KMS-11 (cell line): ENCODE measurements around the gene COA5.
A peak's percentile ranks its signal among the peaks of the same experiment; 100 is the strongest.
"Not testable (repeated sequence)": the region's sequence is repeated elsewhere in the genome, so short reads cannot be mapped to it uniquely, and the experiment has no call there.

Experiments used
- H2AFZ ChIP-seq: fragments of 200-600 bp; sonication (generic); 2 replicates; pipeline ENCODE4 v1.6.1; 2016; ENCODE audit warnings: antibody characterized with exemption, mixed run types, low read depth
- H3K27ac ChIP-seq: fragments of 200-600 bp; sonication (generic); 2 replicates; pipeline ENCODE4 v1.6.1; 2016; ENCODE audit warnings: mild to moderate bottlenecking, mixed run types
- H3K27me3 ChIP-seq: fragments of 200-600 bp; sonication (generic); 2 replicates; pipeline ENCODE4 v1.6.1; 2017; ENCODE audit warnings: mild to moderate bottlenecking, low read depth, mixed run types, moderate library complexity; ENCODE audit not compliant: insufficient read depth
- H3K36me3 ChIP-seq: fragments of 200-600 bp; sonication (generic); 2 replicates; pipeline ENCODE4 v1.6.1; 2017; ENCODE audit warnings: mild to moderate bottlenecking, mixed run types; ENCODE audit not compliant: insufficient read depth
- H3K4me1 ChIP-seq: fragments of 200-600 bp; sonication (generic); 2 replicates; pipeline ENCODE4 v1.6.1; 2016; ENCODE audit warnings: mild to moderate bottlenecking, low read depth, mixed run types; ENCODE audit not compliant: poor library complexity, severe bottlenecking
- H3K4me2 ChIP-seq: fragments of 200-600 bp; sonication (generic); 2 replicates; pipeline ENCODE4 v1.7.0; 2016; ENCODE audit warnings: mild to moderate bottlenecking, mixed run types
- H3K4me3 ChIP-seq: fragments of 200-600 bp; sonication (generic); IDR thresholded peaks from 2 replicates; pipeline ENCODE4 v1.6.1; 2017; ENCODE audit warnings: low read depth, low read length, mixed read lengths; ENCODE audit not compliant: insufficient read depth
- H3K79me2 ChIP-seq: fragments of 200-600 bp; sonication (generic); 2 replicates; pipeline ENCODE4 v1.6.1; 2016; ENCODE audit warnings: low read depth, mixed run types; ENCODE audit not compliant: insufficient read depth
- H3K9ac ChIP-seq: fragments of 200-600 bp; sonication (generic); 2 replicates; pipeline ENCODE4 v1.6.1; 2016; ENCODE audit warnings: mild to moderate bottlenecking, mixed run types
- H4K20me1 ChIP-seq: fragments of 200-600 bp; sonication (generic); 2 replicates; pipeline ENCODE4 v1.6.1; 2016; ENCODE audit warnings: mild to moderate bottlenecking, mixed run types; ENCODE audit not compliant: insufficient read depth
- TF ChIP-seq, protein P1 (sequence below): fragments of 200-600 bp; sonication (generic); conservative IDR thresholded peaks from 2 replicates; pipeline ENCODE4 v1.6.1; 2017; ENCODE audit warnings: low read depth, mild to moderate bottlenecking, antibody characterized with exemption, low read length, moderate library complexity, mixed read lengths

The COA5 gene

DNA sequence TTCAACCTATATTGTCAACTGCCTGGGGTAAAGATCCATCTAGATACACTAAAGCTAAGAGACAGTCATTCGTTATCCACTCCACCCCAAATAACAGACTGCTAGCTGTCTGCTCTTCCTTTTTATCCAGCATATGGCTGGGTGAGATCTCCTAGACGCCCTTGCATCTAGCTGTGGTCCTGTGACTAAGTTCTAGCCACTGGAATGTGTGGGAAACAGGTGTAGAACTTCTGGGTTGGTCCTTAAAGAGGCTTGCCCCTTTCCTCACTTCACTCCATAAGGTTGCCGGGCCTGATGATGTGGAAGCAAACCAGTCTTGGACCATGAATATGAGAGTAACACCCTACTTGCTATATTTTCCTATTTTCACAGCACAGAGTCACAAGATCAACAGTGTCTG is 3.2 kb downstream of the COA5 start:
- H3K36me3 ChIP-seq = no peaks in the 10 kb centered on the region
- H3K4me3 ChIP-seq = no peak overlapping the region
- peaks cover 19% of the 10 kb centered on the region for H3K4me1 ChIP-seq
- H3K79me2 ChIP-seq = peaks cover 23% of the 10 kb centered on the region
- TF ChIP-seq, protein P1, sequence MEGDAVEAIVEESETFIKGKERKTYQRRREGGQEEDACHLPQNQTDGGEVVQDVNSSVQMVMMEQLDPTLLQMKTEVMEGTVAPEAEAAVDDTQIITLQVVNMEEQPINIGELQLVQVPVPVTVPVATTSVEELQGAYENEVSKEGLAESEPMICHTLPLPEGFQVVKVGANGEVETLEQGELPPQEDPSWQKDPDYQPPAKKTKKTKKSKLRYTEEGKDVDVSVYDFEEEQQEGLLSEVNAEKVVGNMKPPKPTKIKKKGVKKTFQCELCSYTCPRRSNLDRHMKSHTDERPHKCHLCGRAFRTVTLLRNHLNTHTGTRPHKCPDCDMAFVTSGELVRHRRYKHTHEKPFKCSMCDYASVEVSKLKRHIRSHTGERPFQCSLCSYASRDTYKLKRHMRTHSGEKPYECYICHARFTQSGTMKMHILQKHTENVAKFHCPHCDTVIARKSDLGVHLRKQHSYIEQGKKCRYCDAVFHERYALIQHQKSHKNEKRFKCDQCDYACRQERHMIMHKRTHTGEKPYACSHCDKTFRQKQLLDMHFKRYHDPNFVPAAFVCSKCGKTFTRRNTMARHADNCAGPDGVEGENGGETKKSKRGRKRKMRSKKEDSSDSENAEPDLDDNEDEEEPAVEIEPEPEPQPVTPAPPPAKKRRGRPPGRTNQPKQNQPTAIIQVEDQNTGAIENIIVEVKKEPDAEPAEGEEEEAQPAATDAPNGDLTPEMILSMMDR = no peak
- H3K4me2 ChIP-seq = no peak overlapping the region
- H2AFZ ChIP-seq = no peak overlapping the region
- no peaks in the 10 kb centered on the region for H3K27me3 ChIP-seq
- H4K20me1 ChIP-seq = no peaks in the 10 kb centered on the region
- no peak overlapping the region for H3K9ac ChIP-seq
- H3K27ac ChIP-seq = no peak overlapping the region

DNA sequence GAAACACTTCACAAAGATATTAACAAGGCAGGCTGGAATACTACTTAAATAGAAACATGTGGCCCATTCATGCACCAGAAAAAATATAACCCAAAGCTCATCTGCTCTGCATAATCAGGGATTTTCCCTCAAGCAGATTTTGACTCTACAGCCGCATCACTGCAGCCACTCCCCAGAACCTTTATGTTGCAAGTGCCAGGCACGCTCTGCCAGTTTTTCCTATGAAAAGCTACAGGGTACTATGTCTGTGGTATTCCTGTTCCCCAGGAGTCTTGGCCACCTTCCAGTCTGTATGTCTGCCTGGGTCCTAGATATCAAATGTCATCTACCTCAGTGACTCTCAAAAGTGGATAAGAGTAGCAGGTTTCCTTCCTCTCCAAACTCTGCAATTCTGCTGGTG is 3.8 kb downstream of the COA5 start:
- Histone ChIP-seq H3K27ac (no peak overlapping the region), H3K9ac (no peak overlapping the region), H3K4me1 (peaks cover 14% of the 10 kb centered on the region), H3K4me3 (no peak overlapping the region), H3K79me2 (peaks cover 21% of the 10 kb centered on the region), H3K27me3 (no peaks in the 10 kb centered on the region), H2AFZ (no peak overlapping the region), H4K20me1 (no peaks in the 10 kb centered on the region), H3K36me3 (no peaks in the 10 kb centered on the region), H3K4me2 (no peak overlapping the region)
- TF ChIP-seq, protein P1 = no peak

DNA sequence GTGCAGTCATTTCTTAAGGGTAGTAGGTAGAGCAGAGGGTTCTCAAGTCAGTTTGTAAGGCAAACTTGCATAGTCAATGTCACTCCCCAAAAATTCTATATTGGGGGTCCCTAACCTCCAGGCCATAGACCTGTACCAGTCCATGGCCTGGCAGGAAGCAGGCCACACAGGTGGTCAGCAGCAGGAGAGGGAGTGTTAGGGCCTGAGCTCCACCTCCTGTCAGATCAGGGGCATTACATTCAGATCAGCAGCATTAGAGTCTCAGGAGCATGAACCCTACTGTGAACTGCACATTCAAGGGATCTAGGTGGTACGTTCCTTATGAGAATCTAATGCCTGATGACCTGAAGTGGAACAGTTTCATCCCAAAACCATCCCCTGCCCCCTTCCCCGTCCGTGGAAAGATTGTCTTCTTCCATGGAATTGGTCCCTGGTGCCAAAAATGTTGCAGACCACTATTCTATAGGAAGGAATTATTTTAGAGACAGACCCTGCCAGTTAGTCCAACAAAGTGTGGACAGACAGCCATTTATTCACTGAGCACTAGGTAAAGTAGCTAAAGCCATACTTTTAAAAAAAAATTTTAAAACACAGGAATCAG is 6.7 kb downstream of the COA5 start:
- Histone ChIP-seq H3K27me3 (no peaks in the 10 kb centered on the region), H3K4me1 (peaks cover 8% of the 10 kb centered on the region), H3K4me3 (no peak overlapping the region), H3K4me2 (no peak overlapping the region), H2AFZ (no peak overlapping the region), H3K9ac (no peak overlapping the region), H3K36me3 (no peaks in the 10 kb centered on the region), H4K20me1 (no peaks in the 10 kb centered on the region), H3K27ac (no peak overlapping the region), H3K79me2 (no peaks in the 10 kb centered on the region; the same call in 1 of the 2 replicates)
- TF ChIP-seq, protein P1 = peak; percentile 87

DNA sequence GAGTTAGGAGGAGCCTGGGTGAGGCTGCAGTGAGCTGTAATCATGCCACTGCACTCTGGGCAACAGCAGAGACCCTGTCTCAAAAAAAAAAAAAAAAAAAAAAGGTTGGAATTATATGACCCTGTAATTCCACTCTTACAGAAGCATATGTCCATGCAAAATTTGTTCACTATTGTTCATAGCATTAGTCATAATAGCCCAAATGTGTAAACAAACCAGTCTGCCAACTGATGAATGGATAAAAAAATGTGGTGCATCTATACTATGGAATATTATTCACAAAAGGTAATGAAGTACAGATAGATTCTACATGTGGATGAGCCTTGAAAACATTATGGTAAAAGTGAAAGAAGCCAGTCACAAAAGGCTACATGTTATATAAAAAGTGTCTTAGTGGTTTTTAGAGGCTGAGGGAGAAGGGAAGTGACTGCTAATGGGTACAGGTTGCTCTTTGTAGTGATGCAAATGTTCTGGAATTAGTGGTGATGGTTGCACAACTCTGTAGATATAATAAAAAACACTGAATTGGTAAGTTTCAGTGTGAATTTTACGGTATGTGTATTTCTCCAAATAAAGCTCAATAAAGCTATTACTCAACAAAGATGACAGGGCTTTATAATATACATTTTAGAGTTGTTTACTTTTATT is 9.4 kb downstream of the COA5 start:
- Histone ChIP-seq H3K4me3 (no peak overlapping the region), H4K20me1 (no peaks in the 10 kb centered on the region), H3K9ac (no peak overlapping the region), H3K36me3 (no peaks in the 10 kb centered on the region), H3K27me3 (no peaks in the 10 kb centered on the region), H3K4me2 (no peak overlapping the region), H3K27ac (no peak overlapping the region), H3K4me1 (peaks cover 8% of the 10 kb centered on the region), H2AFZ (no peak overlapping the region), H3K79me2 (no peaks in the 10 kb centered on the region)
- TF ChIP-seq, protein P1 = no peak

DNA sequence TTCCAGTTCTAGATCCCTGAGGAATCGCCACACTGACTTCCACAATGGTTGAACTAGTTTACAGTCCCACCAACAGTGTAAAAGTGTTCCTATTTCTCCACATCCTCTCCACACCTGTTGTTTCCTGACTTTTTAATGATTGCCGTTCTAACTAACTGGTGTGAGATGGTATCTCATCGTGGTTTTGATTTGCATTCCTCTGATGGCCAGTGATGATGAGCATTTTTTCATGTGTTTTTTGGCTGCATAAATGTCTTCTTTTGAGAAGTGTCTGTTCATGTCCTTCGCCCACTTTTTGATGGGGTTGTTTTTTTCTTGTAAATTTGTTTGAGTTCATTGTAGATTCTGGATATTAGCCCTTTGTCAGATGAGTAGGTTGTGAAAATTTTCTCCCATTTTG is 13.6 kb downstream of the COA5 start:
- not testable (repeated sequence) for H3K4me3 ChIP-seq, H3K4me1 ChIP-seq, H3K27me3 ChIP-seq, H2AFZ ChIP-seq, H3K9ac ChIP-seq, H3K4me2 ChIP-seq, H3K36me3 ChIP-seq, H3K79me2 ChIP-seq, H4K20me1 ChIP-seq, H3K27ac ChIP-seq
